Trophoblast cell (in vitro differentiated cells and primary cell): Measurements from ENCODE around the gene CTSK.

Source experiments
- DNase-seq, 2 donors: peaks; one replicate each; pipeline ENCODE4 v3.0.0-alpha.2; 2016
- H2AFZ ChIP-seq: 2 replicates; pipeline ENCODE4 v1.6.1; 2013; ENCODE audit warnings: low read length, moderate library complexity, mild to moderate bottlenecking; ENCODE audit not compliant: insufficient read depth, poor library complexity
- H2AK5ac ChIP-seq: 2 replicates; pipeline ENCODE4 v1.6.1; 2013; ENCODE audit warnings: mild to moderate bottlenecking, low read length
- H2BK120ac ChIP-seq: 2 replicates; pipeline ENCODE4 v1.6.1; 2013; ENCODE audit warnings: low read length, mild to moderate bottlenecking, moderate library complexity; ENCODE audit not compliant: insufficient read depth, poor library complexity
- H2BK12ac ChIP-seq: 2 replicates; pipeline ENCODE4 v1.6.1; 2013; ENCODE audit warnings: mild to moderate bottlenecking, low read length, moderate library complexity
- H2BK5ac ChIP-seq: 2 replicates; pipeline ENCODE4 v1.6.1; 2013; ENCODE audit warnings: low read length, low read depth, moderate library complexity, mild to moderate bottlenecking; ENCODE audit not compliant: poor library complexity
- H3K14ac ChIP-seq: 2 replicates; pipeline ENCODE4 v1.6.1; 2013; ENCODE audit warnings: mild to moderate bottlenecking, low read length
- H3K18ac ChIP-seq: 2 replicates; pipeline ENCODE4 v1.6.1; 2013; ENCODE audit warnings: mild to moderate bottlenecking, low read length
- H3K23ac ChIP-seq: 2 replicates; pipeline ENCODE4 v1.6.1; 2013; ENCODE audit warnings: low read length
- H3K27ac ChIP-seq: 2 replicates; pipeline ENCODE4 v1.5.1; 2013; ENCODE audit warnings: low read depth, mild to moderate bottlenecking, inconsistent platforms, low read length, moderate library complexity
- H3K27me3 ChIP-seq: 2 replicates; pipeline ENCODE4 v1.6.1; 2013; ENCODE audit warnings: inconsistent platforms, mild to moderate bottlenecking, low read length, moderate library complexity; ENCODE audit not compliant: insufficient read depth
- H3K36me3 ChIP-seq, 2 experiments: 1 replicate in 1 of 2; 2 replicates in 1 of 2; pipeline ENCODE4 v1.6.1; 2013; ENCODE audit warnings: low read length in 2 of 2, mild to moderate bottlenecking in 2 of 2, moderate library complexity in 1 of 2; ENCODE audit not compliant: insufficient read depth in 2 of 2, control insufficient read depth in 1 of 2
- H3K4ac ChIP-seq: 2 replicates; pipeline ENCODE4 v1.6.1; 2013; ENCODE audit warnings: low read depth, mild to moderate bottlenecking, low read length, moderate library complexity
- H3K4me1 ChIP-seq, 2 experiments: 1 replicate in 1 of 2; 2 replicates in 1 of 2; pipeline ENCODE4 v1.6.1; 2013; ENCODE audit warnings: low read length in 2 of 2, mild to moderate bottlenecking in 2 of 2, moderate library complexity in 1 of 2; ENCODE audit not compliant: insufficient read depth in 2 of 2, control insufficient read depth in 1 of 2
- H3K4me2 ChIP-seq: 2 replicates; pipeline ENCODE4 v1.6.1; 2013; ENCODE audit warnings: inconsistent platforms, mild to moderate bottlenecking, low read length, moderate library complexity
- H3K4me3 ChIP-seq: 2 replicates; pipeline ENCODE4 v1.5.1; 2013; ENCODE audit warnings: mild to moderate bottlenecking, low read depth, low read length, inconsistent platforms
- H3K79me1 ChIP-seq: one replicate; pipeline ENCODE4 v1.6.1; 2013; ENCODE audit warnings: low read length
- H3K79me2 ChIP-seq: 2 replicates; pipeline ENCODE4 v1.6.1; 2013; ENCODE audit warnings: low read length, mild to moderate bottlenecking; ENCODE audit not compliant: control insufficient read depth, insufficient read depth, poor library complexity
- H3K9ac ChIP-seq: 2 replicates; pipeline ENCODE4 v1.6.1; 2013; ENCODE audit warnings: mild to moderate bottlenecking, low read length
- H3K9me3 ChIP-seq: 2 replicates; pipeline ENCODE4 v1.6.1; 2013; ENCODE audit warnings: low read depth, mild to moderate bottlenecking, control low read depth, inconsistent platforms, low read length; ENCODE audit not compliant: insufficient read depth
- H4K12ac ChIP-seq: 2 replicates; pipeline ENCODE4 v1.6.1; 2013; ENCODE audit warnings: low read depth, mild to moderate bottlenecking, low read length, moderate library complexity
- H4K8ac ChIP-seq: 2 replicates; pipeline ENCODE4 v1.6.1; 2013; ENCODE audit warnings: low read depth, mild to moderate bottlenecking, low read length, moderate library complexity
- H4K91ac ChIP-seq: one replicate; pipeline ENCODE4 v1.6.1; 2013; ENCODE audit warnings: low read depth, mild to moderate bottlenecking, low read length, moderate library complexity
- WGBS: extraction: QIAGEN DNeasy Blood & Tissue Kit; methylation state at CpG from one replicate; pipeline ENCODE4 v1.1.7; 2013; ENCODE audit warnings: missing lambda C conversion rate; ENCODE audit not compliant: insufficient read length, insufficient coverage; ENCODE audit errors: extremely low coverage; 5-methylcytosine and 5-hydroxymethylcytosine counted together

The CTSK gene

DNA sequence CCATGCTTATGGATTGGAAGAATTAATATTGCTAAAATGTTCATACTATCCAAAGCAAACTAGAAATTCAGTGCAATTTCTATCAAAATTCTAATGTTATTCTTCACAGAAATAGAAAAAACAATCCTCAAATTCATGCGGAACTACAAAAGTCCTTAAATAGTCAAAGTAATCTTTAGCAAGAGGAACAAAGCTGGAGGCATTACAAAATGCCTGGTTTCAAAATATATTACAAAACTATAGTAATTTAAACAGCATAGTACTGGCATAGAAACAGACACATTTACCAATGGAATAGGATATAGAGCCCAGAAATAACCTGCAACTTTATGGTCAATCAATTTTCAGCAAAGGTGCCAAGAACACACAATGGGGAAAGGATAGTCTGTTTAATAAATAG lies 46.3 kb downstream of the CTSK start:
- no peak overlapping the region for H4K91ac ChIP-seq
- no peaks in the 10 kb centered on the region for H3K36me3 ChIP-seq
- no peak overlapping the region for H3K4me3 ChIP-seq
- H3K4me1 ChIP-seq = no peaks in the 10 kb centered on the region
- no peak overlapping the region for H2BK12ac ChIP-seq
- no peak overlapping the region for H3K4ac ChIP-seq
- H4K8ac ChIP-seq = no peak overlapping the region
- H3K14ac ChIP-seq = no peak overlapping the region
- WGBS = no CpG with 5 or more reads among the region's 1 CpG
- H3K9me3 ChIP-seq = no peaks in the 10 kb centered on the region
- H3K79me2 ChIP-seq = no peaks in the 10 kb centered on the region
- no peaks in the 10 kb centered on the region for H3K27me3 ChIP-seq
- no peak overlapping the region for H3K23ac ChIP-seq
- H3K9ac ChIP-seq = no peak overlapping the region
- H3K18ac ChIP-seq = no peak overlapping the region
- H3K79me1 ChIP-seq = no peaks in the 10 kb centered on the region
- no peak overlapping the region for H2BK120ac ChIP-seq
- DNase-seq = peak in 1 of 2 donors; percentile 13
- H4K12ac ChIP-seq = no peak overlapping the region
- H2AFZ ChIP-seq = no peak overlapping the region
- H3K4me2 ChIP-seq = no peak overlapping the region
- no peak overlapping the region for H2AK5ac ChIP-seq
- no peak overlapping the region for H2BK5ac ChIP-seq
- no peak overlapping the region for H3K27ac ChIP-seq

DNA sequence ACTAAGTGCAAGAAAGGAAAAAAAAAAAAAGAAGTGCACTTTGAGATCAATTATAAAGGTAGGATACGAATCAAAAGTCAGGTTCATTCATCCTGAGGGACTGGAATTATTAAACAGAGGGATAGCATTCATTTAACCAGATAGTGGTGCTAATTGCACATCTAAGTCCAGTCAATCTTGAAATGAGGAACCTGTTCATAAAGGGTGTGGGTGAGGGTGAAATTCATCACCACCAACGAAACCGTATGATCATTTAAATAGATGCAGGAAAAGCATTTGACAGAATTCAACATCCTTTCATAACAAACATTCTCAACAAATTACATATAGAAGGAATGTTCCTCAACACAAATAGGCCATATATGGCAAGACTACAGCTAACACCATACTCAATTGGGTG lies 48.0 kb downstream of the CTSK start:
- no peaks in the 10 kb centered on the region for H3K4me1 ChIP-seq
- no peaks in the 10 kb centered on the region for H3K9me3 ChIP-seq
- H2BK5ac ChIP-seq = no peak overlapping the region
- no peak overlapping the region for H4K12ac ChIP-seq
- H3K27me3 ChIP-seq = no peaks in the 10 kb centered on the region
- no peak overlapping the region for H2AK5ac ChIP-seq
- no peak overlapping the region for H3K4me2 ChIP-seq
- H2BK12ac ChIP-seq = no peak overlapping the region
- no peak overlapping the region for H3K4ac ChIP-seq
- H3K23ac ChIP-seq = no peak overlapping the region
- no peak overlapping the region for H4K91ac ChIP-seq
- H3K36me3 ChIP-seq = no peaks in the 10 kb centered on the region
- H3K18ac ChIP-seq = no peak overlapping the region
- no peak overlapping the region for H3K4me3 ChIP-seq
- H2AFZ ChIP-seq = no peak overlapping the region
- H2BK120ac ChIP-seq = no peak overlapping the region
- WGBS = no CpG with 5 or more reads among the region's 3 CpGs
- no peak overlapping the region for H4K8ac ChIP-seq
- H3K79me2 ChIP-seq = no peaks in the 10 kb centered on the region
- DNase-seq = no peak
- H3K79me1 ChIP-seq = no peaks in the 10 kb centered on the region
- no peak overlapping the region for H3K14ac ChIP-seq
- no peak overlapping the region for H3K27ac ChIP-seq
- H3K9ac ChIP-seq = no peak overlapping the region

DNA sequence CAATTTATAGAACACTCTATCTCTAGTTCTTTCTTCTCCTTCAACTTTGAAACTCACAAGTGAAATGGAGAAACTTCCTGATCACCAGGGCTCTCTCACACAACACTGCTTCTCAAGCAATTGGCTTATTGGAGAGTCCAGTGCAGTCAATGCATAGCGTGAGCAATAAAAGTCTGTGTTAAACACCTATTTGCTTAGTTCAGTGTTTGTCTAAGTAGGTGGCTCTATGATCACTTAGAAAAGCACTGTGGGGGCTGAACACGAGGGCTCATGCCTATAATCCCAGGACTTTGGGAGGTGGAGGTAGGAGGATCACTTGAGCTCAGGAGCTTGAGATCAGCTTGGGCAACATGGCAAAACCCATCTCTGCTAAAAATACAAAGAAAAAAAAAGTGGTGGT lies 54.6 kb downstream of the CTSK start:
- H3K14ac ChIP-seq = no peak overlapping the region

DNA sequence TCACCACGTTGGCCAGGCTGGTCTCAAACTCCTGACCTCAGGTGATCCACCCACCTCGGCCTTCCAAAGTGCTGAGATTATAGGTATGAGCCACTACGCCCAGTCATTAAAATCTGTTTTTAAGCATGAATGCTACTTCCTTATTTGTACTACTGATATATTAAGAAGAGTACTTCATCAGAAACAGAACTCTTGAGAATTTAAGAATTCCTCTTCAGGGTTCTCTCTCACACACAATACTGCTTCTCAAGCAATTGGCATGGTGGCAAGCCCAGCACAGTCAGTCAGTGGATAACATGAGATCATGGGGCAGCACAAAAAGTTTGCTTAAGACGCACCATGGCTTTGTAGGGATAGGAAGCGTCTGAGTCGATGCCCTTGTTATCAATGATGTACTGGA lies 56.6 kb downstream of the CTSK start:
- H3K9me3 ChIP-seq = no peaks in the 10 kb centered on the region
- no peak overlapping the region for H2BK120ac ChIP-seq
- H2BK12ac ChIP-seq = no peak overlapping the region
- H3K4me2 ChIP-seq = no peak overlapping the region
- no peak overlapping the region for H2AK5ac ChIP-seq
- H3K4me1 ChIP-seq = no peaks in the 10 kb centered on the region
- no peak overlapping the region for H3K4me3 ChIP-seq
- DNase-seq = no peak
- H3K36me3 ChIP-seq = no peaks in the 10 kb centered on the region
- no peak overlapping the region for H3K14ac ChIP-seq
- no peaks in the 10 kb centered on the region for H3K79me1 ChIP-seq
- H4K91ac ChIP-seq = no peak overlapping the region
- H2AFZ ChIP-seq = no peak overlapping the region
- H3K27me3 ChIP-seq = no peaks in the 10 kb centered on the region
- no peak overlapping the region for H4K12ac ChIP-seq
- no peak overlapping the region for H3K23ac ChIP-seq
- no peak overlapping the region for H3K18ac ChIP-seq
- no peak overlapping the region for H3K4ac ChIP-seq
- no CpG with 5 or more reads among the region's 6 CpGs for WGBS
- H2BK5ac ChIP-seq = no peak overlapping the region
- H3K79me2 ChIP-seq = no peaks in the 10 kb centered on the region
- H3K27ac ChIP-seq = no peak overlapping the region
- no peak overlapping the region for H4K8ac ChIP-seq
- no peak overlapping the region for H3K9ac ChIP-seq

More for the DNA sequence above, 54.6 kb downstream of the CTSK start:
- no peaks in the 10 kb centered on the region for H3K79me1 ChIP-seq
- H2BK120ac ChIP-seq = no peak overlapping the region
- no peak overlapping the region for H3K23ac ChIP-seq
- H4K91ac ChIP-seq = no peak overlapping the region
- no peak overlapping the region for H3K18ac ChIP-seq
- H2AFZ ChIP-seq = no peak overlapping the region
- no peaks in the 10 kb centered on the region for H3K9me3 ChIP-seq
- no peak overlapping the region for H2AK5ac ChIP-seq
- H3K4me3 ChIP-seq = no peak overlapping the region
- DNase-seq = no peak
- no peak overlapping the region for H3K4me2 ChIP-seq
- H3K4me1 ChIP-seq = no peaks in the 10 kb centered on the region
- H3K27ac ChIP-seq = no peak overlapping the region
- no peak overlapping the region for H3K9ac ChIP-seq
- whole genome bisulfite sequencing = no CpG with 5 or more reads among the region's 2 CpGs
- no peak overlapping the region for H4K12ac ChIP-seq
- no peak overlapping the region for H3K4ac ChIP-seq
- no peak overlapping the region for H4K8ac ChIP-seq
- no peaks in the 10 kb centered on the region for H3K36me3 ChIP-seq
- no peak overlapping the region for H2BK5ac ChIP-seq
- no peak overlapping the region for H2BK12ac ChIP-seq
- no peaks in the 10 kb centered on the region for H3K79me2 ChIP-seq
- no peaks in the 10 kb centered on the region for H3K27me3 ChIP-seq
